D721Med (cell line): ENCODE results near the gene RNF220.

Source experiments
- DNase-seq: peaks from one replicate; pipeline ENCODE4 v3.0.0; 2011; ENCODE audit warnings: low spot score; ENCODE audit not compliant: insufficient read length
- FAIRE-seq: peaks from 2 replicates; lab custom pipeline; 2011; peaks lifted over from hg19 to GRCh38; lab: Jason Lieb, UNC
- TF ChIP-seq, protein P1 (sequence below): IDR thresholded peaks from 2 replicates; pipeline ENCODE4 v1.5.1; 2012; ENCODE audit warnings: mild to moderate bottlenecking, control low read depth; ENCODE audit not compliant: insufficient read depth; ENCODE audit errors: missing control alignments

Gene RNF220

DNA sequence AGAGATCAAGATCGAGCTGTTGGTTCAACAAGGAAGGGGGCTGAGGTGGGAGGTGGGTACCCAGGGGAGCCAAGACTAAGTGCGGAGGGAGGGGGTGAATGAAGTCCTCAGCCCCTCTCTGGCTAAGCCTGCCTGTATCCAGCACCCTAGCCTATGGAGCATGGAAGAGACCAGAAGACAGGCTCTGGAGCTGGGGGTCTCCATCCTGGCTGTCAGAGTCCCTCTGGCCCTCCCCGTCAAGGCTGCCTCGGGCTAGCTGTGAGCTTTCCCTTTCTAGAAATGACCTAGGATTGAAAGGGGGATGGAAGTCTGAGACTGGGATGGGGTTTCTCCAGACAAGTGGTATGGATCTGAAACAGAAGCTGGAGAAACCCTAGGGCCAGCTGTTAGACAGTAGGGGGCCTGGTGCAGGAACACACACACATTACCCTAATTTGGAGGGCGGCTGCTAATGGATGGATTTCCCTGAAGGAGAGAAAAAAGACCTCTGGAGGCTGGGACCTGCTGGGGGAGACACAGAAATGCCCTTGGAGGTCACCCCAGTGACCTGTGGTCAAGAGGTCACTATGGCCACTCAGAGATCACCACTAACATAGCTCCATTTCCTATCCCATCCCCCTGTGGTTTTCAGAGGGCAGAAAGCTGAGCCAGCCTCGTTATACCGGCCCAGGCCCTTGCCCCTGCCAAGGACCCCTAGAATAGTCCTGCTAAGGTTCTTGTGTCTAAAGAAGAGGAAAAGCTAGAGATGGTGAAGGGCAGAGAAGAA lies 161.4 kb downstream of the RNF220 start:
- TF ChIP-seq, protein P1, sequence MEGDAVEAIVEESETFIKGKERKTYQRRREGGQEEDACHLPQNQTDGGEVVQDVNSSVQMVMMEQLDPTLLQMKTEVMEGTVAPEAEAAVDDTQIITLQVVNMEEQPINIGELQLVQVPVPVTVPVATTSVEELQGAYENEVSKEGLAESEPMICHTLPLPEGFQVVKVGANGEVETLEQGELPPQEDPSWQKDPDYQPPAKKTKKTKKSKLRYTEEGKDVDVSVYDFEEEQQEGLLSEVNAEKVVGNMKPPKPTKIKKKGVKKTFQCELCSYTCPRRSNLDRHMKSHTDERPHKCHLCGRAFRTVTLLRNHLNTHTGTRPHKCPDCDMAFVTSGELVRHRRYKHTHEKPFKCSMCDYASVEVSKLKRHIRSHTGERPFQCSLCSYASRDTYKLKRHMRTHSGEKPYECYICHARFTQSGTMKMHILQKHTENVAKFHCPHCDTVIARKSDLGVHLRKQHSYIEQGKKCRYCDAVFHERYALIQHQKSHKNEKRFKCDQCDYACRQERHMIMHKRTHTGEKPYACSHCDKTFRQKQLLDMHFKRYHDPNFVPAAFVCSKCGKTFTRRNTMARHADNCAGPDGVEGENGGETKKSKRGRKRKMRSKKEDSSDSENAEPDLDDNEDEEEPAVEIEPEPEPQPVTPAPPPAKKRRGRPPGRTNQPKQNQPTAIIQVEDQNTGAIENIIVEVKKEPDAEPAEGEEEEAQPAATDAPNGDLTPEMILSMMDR: no peak
- no peak for FAIRE-seq
- DNase-seq: no peak

DNA sequence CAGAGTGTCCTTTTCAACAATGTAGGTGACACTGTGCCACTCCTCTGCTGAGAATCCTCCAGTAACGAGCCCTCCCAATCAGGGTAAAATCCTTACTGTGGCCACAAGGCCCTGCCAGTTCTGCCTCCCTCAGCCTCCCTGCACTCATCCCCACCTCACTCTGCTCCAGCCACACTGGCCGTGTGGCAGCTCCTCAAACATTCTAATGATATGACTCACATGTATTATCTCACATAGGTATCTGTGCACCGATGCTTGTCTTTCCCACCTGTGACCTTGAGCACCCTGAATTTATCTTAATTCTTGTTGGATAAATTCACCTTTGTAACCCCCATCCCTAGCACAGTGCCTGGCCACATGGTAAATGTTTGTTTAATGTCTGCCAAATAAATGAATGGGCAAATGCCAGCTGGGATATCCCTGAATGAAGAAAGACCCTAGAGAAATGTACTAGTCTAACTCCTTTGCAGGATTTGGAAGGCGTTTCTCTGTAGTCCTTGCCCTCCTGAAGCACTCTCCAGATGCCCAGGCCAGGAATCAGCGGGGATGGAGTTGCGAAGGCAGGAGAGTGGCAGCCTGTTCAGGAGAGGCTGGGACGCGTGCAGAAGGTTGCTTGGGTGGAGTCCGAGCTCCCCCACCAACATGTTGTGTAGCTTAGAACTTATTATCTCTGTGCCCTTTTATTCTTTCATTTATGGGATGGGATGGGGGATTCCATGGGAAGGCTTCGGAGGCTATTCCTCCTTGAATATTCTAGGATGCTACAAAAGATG lies 163.3 kb downstream of the RNF220 start:
- DNase-seq (no peak), FAIRE-seq (no peak)
- TF ChIP-seq, protein P1: no peak

DNA sequence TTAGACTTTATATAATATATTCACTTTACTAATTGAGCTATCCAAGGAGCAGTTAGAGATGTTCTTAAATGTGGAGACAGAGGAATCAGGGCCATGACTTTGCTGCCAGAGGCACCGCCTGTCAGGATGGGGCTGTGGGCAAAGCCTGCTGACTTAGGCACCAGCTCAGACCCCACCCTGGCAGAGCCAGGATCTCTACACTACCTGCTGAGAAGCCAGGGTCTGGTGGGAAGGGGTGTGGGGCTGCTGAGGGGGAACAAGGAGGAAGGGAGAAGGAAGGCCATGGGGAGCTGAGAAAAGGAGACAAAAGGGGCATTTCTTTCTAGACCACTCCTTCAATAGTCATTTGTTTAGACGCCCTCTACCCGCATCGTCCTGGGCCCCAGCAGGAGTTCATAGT lies 164.4 kb downstream of the RNF220 start:
- DNase-seq (no peak), FAIRE-seq (no peak)

DNA sequence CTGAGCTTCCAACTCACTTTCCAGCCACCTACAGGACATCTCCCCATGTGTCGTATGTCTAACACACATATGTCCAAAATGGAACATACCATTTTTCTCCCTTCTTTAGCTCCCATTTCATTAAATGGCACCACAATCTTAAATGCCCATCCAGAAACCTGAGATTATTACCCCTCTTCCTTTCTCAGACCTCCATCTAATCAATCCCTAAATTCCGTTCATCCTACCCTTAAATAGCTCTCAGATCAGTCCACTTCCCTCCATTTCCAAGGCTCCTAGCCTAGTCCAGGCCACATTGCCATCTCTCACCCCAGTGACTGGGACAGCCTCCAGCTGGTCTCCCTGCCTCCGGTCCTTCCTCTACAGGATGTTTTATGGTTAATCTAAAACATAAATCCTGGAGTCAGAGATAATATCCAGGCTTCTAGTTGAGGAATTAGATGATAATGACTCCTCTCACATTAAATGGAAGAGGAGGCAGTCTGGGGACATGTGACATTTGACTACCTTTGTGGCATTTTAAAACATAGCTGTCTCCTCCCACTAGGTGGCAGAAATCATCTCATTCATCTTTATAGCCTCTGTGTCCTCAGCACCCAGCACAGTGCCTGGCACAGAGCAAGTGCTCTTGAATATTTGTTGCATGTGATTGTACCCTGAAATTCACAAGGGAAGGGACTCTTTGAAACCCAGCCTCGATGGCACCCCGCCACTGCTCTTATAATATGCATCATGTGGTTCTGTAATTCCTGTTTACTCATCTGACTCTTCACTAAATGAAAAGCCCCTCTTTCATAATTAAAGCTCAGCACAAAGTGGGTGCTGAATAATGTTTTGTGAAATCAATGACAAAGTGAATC lies 166.9 kb downstream of the RNF220 start:
- FAIRE-seq: peak; percentile 51
- TF ChIP-seq, protein P1: peak; percentile 38
- no peak for DNase-seq

More for the DNA sequence above, 164.4 kb downstream of the RNF220 start:
- TF ChIP-seq, protein P1: no peak

DNA sequence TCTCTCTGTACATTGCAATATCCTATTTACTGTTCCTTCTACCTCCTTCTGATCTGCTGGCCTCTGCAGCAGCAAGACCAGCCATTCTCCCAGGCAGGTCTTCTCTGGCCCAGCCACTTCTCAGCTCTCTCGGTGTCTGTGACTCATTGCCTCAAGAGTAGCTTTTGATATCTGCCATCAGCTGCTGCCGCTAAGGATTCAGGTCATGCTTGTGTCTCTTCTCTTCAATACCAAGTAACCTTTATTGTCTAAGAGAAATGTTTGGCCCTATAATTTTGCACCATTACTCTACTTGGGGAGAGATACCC lies 167.5 kb downstream of the RNF220 start:
- no peak for FAIRE-seq
- TF ChIP-seq, protein P1: no peak
- no peak for DNase-seq

DNA sequence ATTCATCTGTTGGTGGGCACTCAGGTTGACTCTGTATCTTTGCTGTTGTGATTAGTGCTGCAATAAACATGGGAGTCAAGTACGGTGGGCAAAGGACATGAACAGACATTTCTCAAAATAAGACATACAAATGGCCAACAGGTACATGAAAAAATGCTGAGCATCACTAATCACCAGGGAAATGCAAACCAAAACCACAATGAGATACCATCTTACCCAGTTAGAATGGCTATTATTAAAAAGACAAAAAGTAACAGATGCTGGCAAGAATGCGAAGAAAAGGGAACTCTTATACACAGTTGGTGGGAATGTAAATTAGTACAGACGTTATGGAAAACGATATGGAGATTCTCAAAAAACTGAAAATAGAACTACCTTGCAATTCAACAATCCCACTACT lies 170.3 kb downstream of the RNF220 start:
- TF ChIP-seq, protein P1: no peak
- no peak for FAIRE-seq
- no peak for DNase-seq
